HAP-1 (cell line): ENCODE results near the gene EZH1.
"Not testable (repeated sequence)": the region's sequence is repeated elsewhere in the genome, so short reads cannot be mapped to it uniquely, and the experiment has no call there.

Source experiments
- DNase-seq, 2 experiments: peaks; one replicate each; pipeline ENCODE4 v3.0.0-alpha.2; 2016 to 2020; ENCODE audit warnings: low spot score in 2 of 2
- H3K27me3 ChIP-seq: fragments of 250-450 bp; sonication (Bioruptor Pico); 2 replicates; pipeline ENCODE4 v1.5.1; 2020; ENCODE audit warnings: low read depth, mild to moderate bottlenecking, moderate library complexity
- H3K36me3 ChIP-seq: fragments of 250-450 bp; sonication (Bioruptor Pico); replicated peaks from 2 replicates; pipeline ENCODE4 v1.5.1; 2020; ENCODE audit warnings: mild to moderate bottlenecking
- H3K4me1 ChIP-seq: fragments of 250-450 bp; sonication (Bioruptor Pico); 2 replicates; pipeline ENCODE4 v1.5.1; 2020; ENCODE audit warnings: mild to moderate bottlenecking
- H3K4me3 ChIP-seq: fragments of 250-450 bp; sonication (Bioruptor Pico); 2 replicates; pipeline ENCODE4 v1.5.1; 2020; ENCODE audit warnings: mild to moderate bottlenecking, moderate library complexity
- H3K9me3 ChIP-seq: fragments of 250-450 bp; sonication (Bioruptor Pico); 2 replicates; pipeline ENCODE4 v1.5.1; 2020; ENCODE audit warnings: mild to moderate bottlenecking, moderate library complexity
- in situ Hi-C: fragments of 300-500 bp; cut with MboI; formaldehyde crosslinking; loops from 3 replicates; pipeline ENCODE4 v1.14.3; 2020; ENCODE audit warnings: low sequenced_read_pairs, inconsistent platforms, mixed read lengths

Gene EZH1

GRCh38 chr17:42779936-42780850 lies 35.4 kb upstream of the EZH1 start, which contains the start of gene WNK4:
TSS of gene WNK4 (plus strand) at chr17:42780610. CDS start at chr17:42780699, 89 bp downstream.
- no peak within 1 kb of the TSS for H3K4me3 ChIP-seq
- H3K36me3 ChIP-seq: peaks cover 49% of the 10 kb centered on the region
- H3K27me3 ChIP-seq: no peaks in the 10 kb centered on the region
- no peaks in the 10 kb centered on the region for H3K9me3 ChIP-seq
- H3K4me1 ChIP-seq: no peaks in the 10 kb centered on the region
- DNase-seq: no peak
- in situ Hi-C loops: no loop called here

GRCh38 chr17:42779304-42779935 lies 34.6 kb upstream of the EZH1 start:
- peaks cover 56% of the 10 kb centered on the region for H3K36me3 ChIP-seq
- H3K27me3 ChIP-seq: no peaks in the 10 kb centered on the region
- no peak overlapping the region for H3K4me3 ChIP-seq
- H3K9me3 ChIP-seq: no peaks in the 10 kb centered on the region
- DNase-seq: no peak
- in situ Hi-C loops: no loop called here
- no peaks in the 10 kb centered on the region for H3K4me1 ChIP-seq

GRCh38 chr17:42778570-42778969 lies 33.7 kb upstream of the EZH1 start:
- in situ Hi-C loops: no loop called here
- peaks cover 3% of the 10 kb centered on the region; the same call in 1 of the 2 replicates for H3K4me1 ChIP-seq
- DNase-seq: no peak
- no peaks in the 10 kb centered on the region for H3K27me3 ChIP-seq
- peaks cover 56% of the 10 kb centered on the region for H3K36me3 ChIP-seq
- no peak overlapping the region for H3K4me3 ChIP-seq
- H3K9me3 ChIP-seq: no peaks in the 10 kb centered on the region

GRCh38 chr17:42775534-42776098 lies 30.8 kb upstream of the EZH1 start:
- Histone ChIP-seq H3K36me3 (peaks cover 56% of the 10 kb centered on the region), H3K27me3 (no peaks in the 10 kb centered on the region), H3K9me3 (no peaks in the 10 kb centered on the region), H3K4me3 (no peak overlapping the region), H3K4me1 (peaks cover 3% of the 10 kb centered on the region; the same call in 1 of the 2 replicates)
- no peak for DNase-seq
- in situ Hi-C loops: no loop called here

GRCh38 chr17:42774066-42774745 lies 29.4 kb upstream of the EZH1 start:
- in situ Hi-C loops: loop anchor here (25.0 kb wide), 1 partner anchor 187 kb away; the partner anchor contains the start of gene PSMC3IP
- Histone ChIP-seq H3K9me3 (no peaks in the 10 kb centered on the region), H3K4me3 (peak overlapping the region; percentile 77), H3K4me1 (peaks cover 3% of the 10 kb centered on the region; the same call in 1 of the 2 replicates), H3K27me3 (no peaks in the 10 kb centered on the region), H3K36me3 (peaks cover 48% of the 10 kb centered on the region)
- DNase-seq: no peak

- Histone ChIP-seq H3K9me3 (no peaks in the 10 kb centered on the region), H3K27me3 (no peaks in the 10 kb centered on the region), H3K4me1 (peaks cover 3% of the 10 kb centered on the region; the same call in 1 of the 2 replicates), H3K4me3 (peak within 1 kb of the TSS; percentile 77), H3K36me3 (peaks cover 41% of the 10 kb centered on the region)
- DNase-seq: peak; percentile 84 to 85
- in situ Hi-C loops: loop anchor here (25.0 kb wide), 1 partner anchor 186 kb away; the partner anchor contains the start of gene PSMC3IP
Measured at GRCh38 chr17:42773290-42774035, 28.6 kb upstream of the EZH1 start, which contains the start of gene VPS25. TSS of gene VPS25 (plus strand) at chr17:42773449. CDS start at chr17:42773476, 27 bp downstream.

- peak overlapping the region; percentile 77 for H3K4me3 ChIP-seq
- H3K9me3 ChIP-seq: no peaks in the 10 kb centered on the region
- peaks cover 35% of the 10 kb centered on the region for H3K36me3 ChIP-seq
- peaks cover 3% of the 10 kb centered on the region; the same call in 1 of the 2 replicates for H3K4me1 ChIP-seq
- H3K27me3 ChIP-seq: no peaks in the 10 kb centered on the region
- DNase-seq: no peak
- in situ Hi-C loops: loop anchor here (25.0 kb wide), 1 partner anchor 186 kb away; the partner anchor contains the start of gene PSMC3IP
Measured at GRCh38 chr17:42772945-42773289, 28.1 kb upstream of the EZH1 start.

- not testable (repeated sequence) for H3K4me3 ChIP-seq, H3K4me1 ChIP-seq, H3K9me3 ChIP-seq, H3K36me3 ChIP-seq, H3K27me3 ChIP-seq, DNase-seq
- in situ Hi-C loops: loop anchor here (25.0 kb wide), 1 partner anchor 183 kb away; the partner anchor contains the start of gene PSMC3IP
Measured at GRCh38 chr17:42769964-42770363, 25.1 kb upstream of the EZH1 start.

GRCh38 chr17:42768006-42768405 lies 23.2 kb upstream of the EZH1 start:
- in situ Hi-C loops: loop anchor here (25.0 kb wide), 1 partner anchor 181 kb away; the partner anchor contains the start of gene PSMC3IP
- not testable (repeated sequence) for H3K4me1 ChIP-seq, H3K4me3 ChIP-seq, H3K27me3 ChIP-seq, DNase-seq, H3K9me3 ChIP-seq, H3K36me3 ChIP-seq

- H3K36me3 ChIP-seq: no peaks in the 10 kb centered on the region
- in situ Hi-C loops: loop anchor here (25.0 kb wide), 1 partner anchor 180 kb away; the partner anchor contains the start of gene PSMC3IP
Measured at GRCh38 chr17:42767512-42767911, 22.7 kb upstream of the EZH1 start.

GRCh38 chr17:42766124-42766523 lies 21.3 kb upstream of the EZH1 start:
- no peaks in the 10 kb centered on the region for H3K27me3 ChIP-seq
- H3K36me3 ChIP-seq: no peaks in the 10 kb centered on the region
- no peak for DNase-seq
- in situ Hi-C loops: loop anchor here (25.0 kb wide), 1 partner anchor 179 kb away; the partner anchor contains the start of gene PSMC3IP
- H3K9me3 ChIP-seq: no peaks in the 10 kb centered on the region
- H3K4me3 ChIP-seq: no peak overlapping the region
- H3K4me1 ChIP-seq: peaks cover 12% of the 10 kb centered on the region

More at GRCh38 chr17:42767512-42767911, 22.7 kb upstream of the EZH1 start:
- Histone ChIP-seq H3K4me1 (peaks cover 6% of the 10 kb centered on the region), H3K9me3 (no peaks in the 10 kb centered on the region), H3K4me3 (no peak overlapping the region), H3K27me3 (no peaks in the 10 kb centered on the region)
- DNase-seq: no peak

- peaks cover 15% of the 10 kb centered on the region for H3K4me1 ChIP-seq
- H3K27me3 ChIP-seq: peaks cover 8% of the 10 kb centered on the region
- H3K4me3 ChIP-seq: peak overlapping the region; percentile 15; the same call in 1 of the 2 replicates
- DNase-seq: no peak
- in situ Hi-C loops: loop anchor here (25.0 kb wide), 1 partner anchor 174 kb away; the partner anchor contains the start of gene PSMC3IP
- no peaks in the 10 kb centered on the region for H3K9me3 ChIP-seq
- no peaks in the 10 kb centered on the region for H3K36me3 ChIP-seq
Measured at GRCh38 chr17:42761638-42762037, 16.8 kb upstream of the EZH1 start.
